Measurements from ENCODE around the gene NLRP9. TPM values are rescaled to one million over a fixed set of nuclear protein-coding genes. Genes with fewer than 3 reads are reported as not detected.
A peak's percentile ranks its signal among the peaks of the same experiment; 100 is the strongest.

Gene NLRP9
- total RNA-seq, 1 donor from 2014 or later: not detected

DNA sequence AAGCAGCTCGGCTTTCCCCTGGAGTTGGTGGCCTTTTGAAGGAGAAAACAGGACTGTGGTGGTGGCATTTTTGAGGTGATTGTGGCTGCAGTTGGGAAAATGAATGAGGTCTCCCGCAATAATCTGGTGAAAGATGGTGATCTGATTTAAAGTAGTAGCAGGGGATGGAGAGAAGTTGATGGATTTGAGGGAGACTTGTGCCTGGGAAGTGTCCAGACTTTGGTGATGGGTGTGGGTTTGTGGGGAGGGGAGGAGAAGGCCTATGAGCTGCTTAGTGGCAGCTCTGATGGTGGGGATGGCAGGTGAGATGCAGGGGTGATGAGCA lies 67.2 kb downstream of the NLRP9 start:
- H3K36me3 Mint-ChIP-seq (ENCODE audit: unreplicated experiment): peaks cover 22% of the 10 kb centered on the region
- no peak for DNase-seq (ENCODE audit: extremely low spot score, unreplicated experiment)
- TF ChIP-seq, protein P1, sequence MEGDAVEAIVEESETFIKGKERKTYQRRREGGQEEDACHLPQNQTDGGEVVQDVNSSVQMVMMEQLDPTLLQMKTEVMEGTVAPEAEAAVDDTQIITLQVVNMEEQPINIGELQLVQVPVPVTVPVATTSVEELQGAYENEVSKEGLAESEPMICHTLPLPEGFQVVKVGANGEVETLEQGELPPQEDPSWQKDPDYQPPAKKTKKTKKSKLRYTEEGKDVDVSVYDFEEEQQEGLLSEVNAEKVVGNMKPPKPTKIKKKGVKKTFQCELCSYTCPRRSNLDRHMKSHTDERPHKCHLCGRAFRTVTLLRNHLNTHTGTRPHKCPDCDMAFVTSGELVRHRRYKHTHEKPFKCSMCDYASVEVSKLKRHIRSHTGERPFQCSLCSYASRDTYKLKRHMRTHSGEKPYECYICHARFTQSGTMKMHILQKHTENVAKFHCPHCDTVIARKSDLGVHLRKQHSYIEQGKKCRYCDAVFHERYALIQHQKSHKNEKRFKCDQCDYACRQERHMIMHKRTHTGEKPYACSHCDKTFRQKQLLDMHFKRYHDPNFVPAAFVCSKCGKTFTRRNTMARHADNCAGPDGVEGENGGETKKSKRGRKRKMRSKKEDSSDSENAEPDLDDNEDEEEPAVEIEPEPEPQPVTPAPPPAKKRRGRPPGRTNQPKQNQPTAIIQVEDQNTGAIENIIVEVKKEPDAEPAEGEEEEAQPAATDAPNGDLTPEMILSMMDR (IDR thresholded peaks at IDR 0.05): no peak
- no peaks in the 10 kb centered on the region for H3K27me3 Mint-ChIP-seq (ENCODE audit: unreplicated experiment)
- no peak overlapping the region for H3K4me3 Mint-ChIP-seq (ENCODE audit: unreplicated experiment)
- no peaks in the 10 kb centered on the region for H3K9me3 Mint-ChIP-seq (ENCODE audit: unreplicated experiment)
- peaks cover 23% of the 10 kb centered on the region for H3K4me1 Mint-ChIP-seq (ENCODE audit: unreplicated experiment)
- no peak overlapping the region for H3K27ac Mint-ChIP-seq (ENCODE audit: unreplicated experiment)

DNA sequence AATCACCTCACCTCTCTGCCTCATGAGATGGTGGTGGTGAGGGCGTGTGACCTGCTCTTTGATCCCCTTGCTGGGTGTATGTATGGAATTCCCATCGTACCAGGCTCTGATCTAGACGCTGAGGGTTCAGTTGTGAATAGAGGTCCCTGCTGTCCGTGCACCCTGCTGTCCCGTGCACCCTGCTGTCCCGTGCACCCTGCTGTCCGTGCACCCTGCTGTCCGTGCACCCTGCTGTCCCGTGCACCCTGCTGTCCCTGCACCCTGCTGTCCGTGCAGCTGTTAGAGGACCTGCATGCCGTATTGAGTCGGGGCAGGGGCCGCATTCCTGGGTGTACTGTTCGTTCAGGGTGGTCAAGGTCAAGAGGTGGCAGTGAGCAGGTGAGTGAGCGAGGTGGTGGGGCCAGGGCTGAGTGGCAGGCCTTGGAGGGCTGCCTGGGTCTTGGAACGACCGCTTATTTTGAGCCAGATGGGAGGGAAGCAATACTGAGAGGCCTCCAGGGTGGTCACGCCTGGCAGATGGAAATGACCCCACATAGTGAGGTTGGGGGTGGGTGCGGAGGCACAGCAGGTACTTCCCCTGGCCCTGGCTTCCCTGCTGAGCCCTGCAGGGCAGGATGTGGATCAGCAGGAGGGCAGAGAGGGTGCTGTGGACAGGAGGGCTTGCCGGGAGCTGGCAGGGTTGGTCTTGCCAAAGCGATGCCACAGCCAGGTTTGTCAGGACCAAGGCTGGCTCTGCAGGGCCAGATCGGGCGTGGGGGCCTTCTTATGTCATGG lies 67.7 kb downstream of the NLRP9 start:
- peaks cover 22% of the 10 kb centered on the region for H3K36me3 Mint-ChIP-seq (ENCODE audit: unreplicated experiment)
- H3K27ac Mint-ChIP-seq (ENCODE audit: unreplicated experiment): no peak overlapping the region
- no peaks in the 10 kb centered on the region for H3K9me3 Mint-ChIP-seq (ENCODE audit: unreplicated experiment)

DNA sequence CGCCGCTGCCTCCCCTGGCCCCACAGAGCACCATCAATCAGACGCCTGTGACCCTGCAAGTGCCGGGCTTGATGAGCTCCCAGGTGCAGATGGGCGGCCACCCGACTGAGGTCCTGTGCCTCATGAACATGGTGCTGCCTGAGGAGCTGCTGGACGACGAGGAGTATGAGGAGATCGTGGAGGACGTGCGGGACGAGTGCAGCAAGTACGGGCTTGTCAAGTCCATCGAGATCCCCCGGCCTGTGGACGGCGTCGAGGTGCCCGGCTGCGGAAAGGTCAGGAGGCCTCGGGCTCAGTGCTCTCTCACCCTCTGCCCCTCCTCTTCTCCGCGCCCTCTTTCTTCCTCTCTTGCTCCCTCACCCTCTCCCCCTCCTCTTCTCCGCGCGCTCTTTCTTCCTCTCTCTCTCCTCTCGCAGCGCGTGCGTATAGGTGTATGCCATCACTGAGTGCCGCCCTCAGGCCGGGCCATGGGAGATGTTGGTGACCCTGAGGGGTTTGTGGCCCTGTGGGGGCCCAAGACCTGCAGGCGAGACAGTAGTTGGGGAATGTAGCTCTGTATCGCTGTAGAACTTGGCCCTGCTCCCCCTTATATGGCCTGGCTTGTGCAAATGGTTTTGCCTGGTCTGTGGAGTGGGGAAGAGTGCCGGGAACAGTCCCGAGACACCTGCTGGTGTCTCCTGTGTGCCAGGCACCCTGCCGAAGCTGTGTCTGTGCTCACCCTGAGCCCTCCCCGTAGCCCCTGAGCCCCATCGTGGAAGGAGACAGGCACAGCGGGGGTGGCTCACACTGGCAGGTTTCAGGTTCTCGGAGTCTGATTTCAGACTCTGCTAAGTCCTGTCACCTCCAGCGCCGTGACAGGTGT lies 68.6 kb downstream of the NLRP9 start:
- Mint-ChIP-seq H3K9me3 (ENCODE audit: unreplicated experiment) (no peaks in the 10 kb centered on the region), H3K4me1 (ENCODE audit: unreplicated experiment) (peaks cover 17% of the 10 kb centered on the region), H3K27ac (ENCODE audit: unreplicated experiment) (no peak overlapping the region), H3K4me3 (ENCODE audit: unreplicated experiment) (no peak overlapping the region), H3K27me3 (ENCODE audit: unreplicated experiment) (no peaks in the 10 kb centered on the region), H3K36me3 (ENCODE audit: unreplicated experiment) (peaks cover 22% of the 10 kb centered on the region)
- TF ChIP-seq, protein P1 (IDR thresholded peaks at IDR 0.05): no peak
- DNase-seq (ENCODE audit: extremely low spot score, unreplicated experiment): no peak

More for the DNA sequence above, 67.7 kb downstream of the NLRP9 start:
- TF ChIP-seq, protein P1 (IDR thresholded peaks at IDR 0.05): no peak
- H3K27me3 Mint-ChIP-seq (ENCODE audit: unreplicated experiment): no peaks in the 10 kb centered on the region
- H3K4me1 Mint-ChIP-seq (ENCODE audit: unreplicated experiment): peaks cover 18% of the 10 kb centered on the region
- no peak overlapping the region for H3K4me3 Mint-ChIP-seq (ENCODE audit: unreplicated experiment)
- peak; percentile 92 for DNase-seq (ENCODE audit: extremely low spot score, unreplicated experiment)

DNA sequence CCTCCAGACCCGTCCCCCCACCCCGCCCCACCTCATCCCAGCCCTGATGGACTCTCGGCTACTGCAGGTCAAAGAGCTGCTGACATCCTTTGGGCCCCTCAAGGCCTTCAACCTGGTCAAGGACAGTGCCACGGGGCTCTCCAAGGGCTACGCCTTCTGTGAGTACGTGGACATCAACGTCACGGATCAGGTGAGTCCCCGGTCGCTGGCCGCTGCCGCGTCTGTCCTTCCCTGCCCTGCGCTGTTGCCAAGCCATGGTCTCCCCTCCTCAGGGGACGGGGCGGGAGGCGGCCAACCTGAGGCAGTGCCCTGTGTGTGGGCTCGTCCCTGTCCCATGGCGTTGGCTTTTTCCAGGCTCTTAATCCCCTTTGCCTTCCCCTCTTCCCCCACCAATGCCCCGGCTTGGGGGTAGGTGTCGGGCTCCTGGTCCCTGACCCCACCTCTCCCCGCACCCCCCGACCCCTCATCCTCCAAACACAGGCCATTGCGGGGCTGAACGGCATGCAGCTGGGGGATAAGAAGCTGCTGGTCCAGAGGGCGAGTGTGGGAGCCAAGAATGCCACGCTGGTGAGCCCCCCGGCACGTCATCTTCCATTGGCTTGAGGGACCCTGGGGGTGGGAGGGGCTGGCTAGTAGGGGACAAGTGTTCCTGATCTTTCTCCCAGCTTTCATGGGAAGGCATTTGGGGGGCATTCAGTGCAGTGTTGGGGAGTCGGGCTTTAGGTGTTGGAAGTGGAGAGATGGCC lies 69.4 kb downstream of the NLRP9 start:
- TF ChIP-seq, protein P1 (IDR thresholded peaks at IDR 0.05): no peak
- H3K9me3 Mint-ChIP-seq (ENCODE audit: unreplicated experiment): no peaks in the 10 kb centered on the region
- peaks cover 13% of the 10 kb centered on the region for H3K4me1 Mint-ChIP-seq (ENCODE audit: unreplicated experiment)
- DNase-seq (ENCODE audit: extremely low spot score, unreplicated experiment): no peak
- no peak overlapping the region for H3K27ac Mint-ChIP-seq (ENCODE audit: unreplicated experiment)
- no peaks in the 10 kb centered on the region for H3K27me3 Mint-ChIP-seq (ENCODE audit: unreplicated experiment)
- peaks cover 27% of the 10 kb centered on the region for H3K36me3 Mint-ChIP-seq (ENCODE audit: unreplicated experiment)
- no peak overlapping the region for H3K4me3 Mint-ChIP-seq (ENCODE audit: unreplicated experiment)

Measured in osteocyte (in vitro differentiated cells).